H1 (cell line): Measurements from ENCODE around the gene TRAPPC3. TPM values are rescaled to one million over a fixed set of nuclear protein-coding genes. Genes with fewer than 3 reads are reported as not detected.

Experiments used
- CHD2 ChIP-seq: IDR thresholded peaks from 2 replicates; pipeline ENCODE4 v1.6.1; 2012; ENCODE audit warnings: low read length, improper control_type of control experiment
- EZH2 ChIP-seq: fragments of 200-600 bp; sonication (generic); IDR thresholded peaks from 2 replicates; pipeline ENCODE4 v1.7.1; 2012; ENCODE audit warnings: low read depth, mild to moderate bottlenecking, moderate library complexity, low read length, inconsistent platforms; ENCODE audit not compliant: severe bottlenecking
- FOSL1 ChIP-seq: IDR thresholded peaks from 2 replicates; pipeline ENCODE4 v1.6.1; 2011; ENCODE audit warnings: mild to moderate bottlenecking, low read depth, low read length, moderate library complexity; ENCODE audit not compliant: insufficient read depth
- KDM5A ChIP-seq: fragments of 200-600 bp; IDR thresholded peaks from 2 replicates; pipeline ENCODE4 v1.7.1; 2012; ENCODE audit warnings: mild to moderate bottlenecking, low read length, inconsistent platforms, mixed read lengths
- NRF1 ChIP-seq: IDR thresholded peaks from 2 replicates; pipeline ENCODE4 v1.6.1; 2011; ENCODE audit warnings: mild to moderate bottlenecking, low read depth, low read length, improper control_type of control experiment
- RFX5 ChIP-seq: IDR thresholded peaks from 2 replicates; pipeline ENCODE4 v1.6.1; 2011; ENCODE audit warnings: low read depth, low read length, improper control_type of control experiment, borderline replicate concordance
- SP1 ChIP-seq: IDR thresholded peaks from 2 replicates; pipeline ENCODE4 v1.6.1; 2011; ENCODE audit warnings: low read depth, low read length
- TAF1 ChIP-seq: IDR thresholded peaks from 2 replicates; pipeline ENCODE4 v1.6.1; 2011; ENCODE audit warnings: mild to moderate bottlenecking, low read depth, low read length
- TBP ChIP-seq: IDR thresholded peaks from 2 replicates; pipeline ENCODE4 v1.6.1; 2011; ENCODE audit warnings: low read depth, low read length, improper control_type of control experiment
- TCF12 ChIP-seq: IDR thresholded peaks from 2 replicates; pipeline ENCODE4 v1.6.1; 2011; ENCODE audit warnings: low read depth, mild to moderate bottlenecking, low read length
- YY1 ChIP-seq: IDR thresholded peaks from 2 replicates; pipeline ENCODE4 v1.6.1; 2011; ENCODE audit warnings: low read depth, mild to moderate bottlenecking, low read length
- polyA plus RNA-seq, 7 experiments: library from polyadenylated mRNA; depleted of rRNA in 3 of 7; stranded (reverse) in 5 of 7; unstranded in 2 of 7; fragments of >200 nt in 5 of 7; fragments of 200-250 nt in 2 of 7; gene quantifications; 1 replicate in 5 of 7; 2 replicates in 1 of 7; 4 replicates in 1 of 7; pipeline versions ENCODE4 v1.2.1 to v1.2.3, GENCODE V29; 2011 to 2013; ENCODE audit warnings: missing spikeins in 2 of 7, mixed read lengths in 2 of 7
- total RNA-seq: library from RNA; stranded (reverse); fragmentation: NEBNext Ultra II Directional; extraction: Animal tissue kit (Norgen Biotek cat#: 25700); gene quantifications from 2 replicates; pipeline ENCODE4 v1.2.1, GENCODE V29; 2021

TRAPPC3 gene
- total and polyA plus RNA-seq, 2 of the 8 experiments (the other 6 are each of a cell fraction or from before 2014, with no cell fraction given) = 47.8 to 51.0 TPM

- TF ChIP-seq FOSL1 = no peak
- peak; percentile 81 for TF ChIP-seq TCF12
- peak; percentile 61; the same call in 1 of the 2 replicates for TF ChIP-seq YY1
- 0 out of 2 replicates have a peak, but pooled peaks have one; percentile 3 for TF ChIP-seq KDM5A
- TF ChIP-seq CHD2 = peak; percentile 63
- TF ChIP-seq EZH2 = no peak
- TF ChIP-seq TAF1 = 0 out of 2 replicates have a peak, but pooled peaks have one; percentile 33
- no peak for TF ChIP-seq RFX5
- TF ChIP-seq SP1 = peak; percentile 83; the same call in 1 of the 2 replicates
- no peak for TF ChIP-seq TBP
- peak; percentile 91 for TF ChIP-seq NRF1
Measured at GRCh38 chr1:36149237-36149972, at the start of gene TRAPPC3 (continued).
